ENCODE data around the gene BDH2.

Gene BDH2

GRCh38 chr4:103104886-103105285 is 5.3 kb upstream of the BDH2 start:
- Histone ChIP-seq H3K4me1 (ENCODE audit: insufficient read depth, low read length) (no peaks in the 10 kb centered on the region), H3K27me3 (ENCODE audit: insufficient read depth, low read length) (no peaks in the 10 kb centered on the region), H3K27ac (ENCODE audit: low read depth, low read length) (no peak overlapping the region), H3K4me3 (ENCODE audit: low read length) (no peak overlapping the region), H3K36me3 (ENCODE audit: insufficient read depth, low read length) (peaks cover 37% of the 10 kb centered on the region), H3K9me3 (ENCODE audit: insufficient read depth, low read depth, low read length) (no peaks in the 10 kb centered on the region), H3K9ac (ENCODE audit: low read depth, low read length) (no peak overlapping the region)
- WGBS: 84% methylated on average over 3 of the region's 3 CpGs

DNA sequence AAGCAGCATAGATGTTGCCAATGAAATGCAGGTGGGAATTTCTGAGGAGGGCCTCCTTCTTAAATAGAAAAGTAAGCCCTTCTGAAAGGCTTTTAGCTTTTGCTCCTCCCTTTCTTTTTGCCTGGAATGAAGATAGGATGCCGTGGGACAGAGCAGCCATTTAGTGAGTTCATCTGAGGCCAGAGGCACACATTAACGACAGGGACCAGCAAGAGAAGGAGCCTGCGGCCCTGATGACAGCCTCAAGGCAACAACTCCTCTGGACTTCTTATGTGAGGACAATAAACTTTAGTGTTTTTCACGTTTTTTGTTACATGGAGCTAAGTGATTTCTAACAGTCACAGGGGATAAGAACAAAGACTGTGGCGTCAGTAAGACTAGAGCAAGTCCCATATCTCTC is 1.1 kb upstream of the BDH2 start:
- H3K9me3 ChIP-seq (ENCODE audit: insufficient read depth, low read depth, low read length): no peaks in the 10 kb centered on the region
- H3K4me3 ChIP-seq (ENCODE audit: low read length): no peak overlapping the region
- no peak overlapping the region for H3K9ac ChIP-seq (ENCODE audit: low read depth, low read length)
- H3K36me3 ChIP-seq (ENCODE audit: insufficient read depth, low read length): no peaks in the 10 kb centered on the region
- peaks cover 8% of the 10 kb centered on the region; the same call in 1 of the 2 replicates for H3K4me1 ChIP-seq (ENCODE audit: insufficient read depth, low read length)
- no peak overlapping the region for H3K27ac ChIP-seq (ENCODE audit: low read depth, low read length)
- 75% methylated on average over 5 of the region's 5 CpGs for WGBS
- no peaks in the 10 kb centered on the region for H3K27me3 ChIP-seq (ENCODE audit: insufficient read depth, low read length)

- no peak overlapping the region for H3K27ac ChIP-seq (ENCODE audit: low read depth, low read length)
Observed at GRCh38 chr4:103098756-103099440, 736 bp downstream of the BDH2 start.

DNA sequence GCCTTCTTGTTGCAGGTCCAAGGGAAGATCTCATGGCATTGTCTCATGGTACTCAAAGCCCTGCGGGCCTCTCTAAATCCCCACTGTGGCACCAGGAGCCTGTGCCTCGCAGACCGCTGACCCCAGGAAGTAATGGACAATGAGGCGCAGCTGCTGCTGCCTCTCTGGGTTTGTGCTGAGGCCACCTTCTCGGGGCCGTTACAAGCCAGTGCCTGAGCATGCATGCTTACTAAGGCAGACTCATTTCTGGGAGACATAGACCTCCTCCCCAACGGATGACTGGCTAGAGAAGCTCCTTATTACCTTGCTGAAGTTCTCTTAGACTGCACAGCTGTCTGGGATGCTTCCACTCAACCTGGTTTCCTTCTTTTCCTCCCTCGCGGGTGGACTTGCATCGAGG is 1.3 kb downstream of the BDH2 start:
- Histone ChIP-seq H3K9me3 (ENCODE audit: insufficient read depth, low read depth, low read length) (no peaks in the 10 kb centered on the region), H3K4me1 (ENCODE audit: insufficient read depth, low read length) (peaks cover 8% of the 10 kb centered on the region; the same call in 1 of the 2 replicates), H3K9ac (ENCODE audit: low read depth, low read length) (0 out of 2 replicates have a peak overlapping the region, but pooled peaks have one; percentile 84), H3K4me3 (ENCODE audit: low read length) (peak overlapping the region; percentile 73; the same call in 1 of the 2 replicates), H3K27me3 (ENCODE audit: insufficient read depth, low read length) (no peaks in the 10 kb centered on the region), H3K27ac (ENCODE audit: low read depth, low read length) (no peak overlapping the region), H3K36me3 (ENCODE audit: insufficient read depth, low read length) (peaks cover 6% of the 10 kb centered on the region; the same call in 1 of the 2 replicates)
- WGBS: 93% methylated on average over 10 of the region's 10 CpGs

More at GRCh38 chr4:103098756-103099440, 736 bp downstream of the BDH2 start:
- H3K36me3 ChIP-seq (ENCODE audit: insufficient read depth, low read length): peaks cover 4% of the 10 kb centered on the region; the same call in 1 of the 2 replicates
- peak overlapping the region; percentile 73 for H3K4me3 ChIP-seq (ENCODE audit: low read length)
- no peaks in the 10 kb centered on the region for H3K27me3 ChIP-seq (ENCODE audit: insufficient read depth, low read length)
- no peaks in the 10 kb centered on the region for H3K9me3 ChIP-seq (ENCODE audit: insufficient read depth, low read depth, low read length)
- peaks cover 8% of the 10 kb centered on the region; the same call in 1 of the 2 replicates for H3K4me1 ChIP-seq (ENCODE audit: insufficient read depth, low read length)
- peak overlapping the region; percentile 84 for H3K9ac ChIP-seq (ENCODE audit: low read depth, low read length)
- WGBS: 60% methylated on average over 4 of the region's 4 CpGs

- Histone ChIP-seq H3K4me3 (ENCODE audit: low read length) (no peak overlapping the region), H3K9ac (ENCODE audit: low read depth, low read length) (no peak overlapping the region), H3K9me3 (ENCODE audit: insufficient read depth, low read depth, low read length) (no peaks in the 10 kb centered on the region), H3K36me3 (ENCODE audit: insufficient read depth, low read length) (peaks cover 9% of the 10 kb centered on the region; the same call in 1 of the 2 replicates), H3K4me1 (ENCODE audit: insufficient read depth, low read length) (peaks cover 8% of the 10 kb centered on the region; the same call in 1 of the 2 replicates), H3K27me3 (ENCODE audit: insufficient read depth, low read length) (no peaks in the 10 kb centered on the region), H3K27ac (ENCODE audit: low read depth, low read length) (no peak overlapping the region)
- 90% methylated on average over 2 of the region's 2 CpGs for WGBS
Observed at GRCh38 chr4:103097112-103097511, 2.5 kb downstream of the BDH2 start.

GRCh38 chr4:103095080-103095479 is 4.6 kb downstream of the BDH2 start:
- H3K4me3 ChIP-seq (ENCODE audit: low read length): no peak overlapping the region
- WGBS: 95% methylated on average over 3 of the region's 3 CpGs
- H3K9ac ChIP-seq (ENCODE audit: low read depth, low read length): no peak overlapping the region
- peaks cover 8% of the 10 kb centered on the region; the same call in 1 of the 2 replicates for H3K4me1 ChIP-seq (ENCODE audit: insufficient read depth, low read length)
- H3K27me3 ChIP-seq (ENCODE audit: insufficient read depth, low read length): no peaks in the 10 kb centered on the region
- H3K9me3 ChIP-seq (ENCODE audit: insufficient read depth, low read depth, low read length): no peaks in the 10 kb centered on the region
- peaks cover 25% of the 10 kb centered on the region for H3K36me3 ChIP-seq (ENCODE audit: insufficient read depth, low read length)
- H3K27ac ChIP-seq (ENCODE audit: low read depth, low read length): no peak overlapping the region

GRCh38 chr4:103092245-103092644 is 7.4 kb downstream of the BDH2 start:
- no peak overlapping the region for H3K4me3 ChIP-seq (ENCODE audit: low read length)
- H3K27ac ChIP-seq (ENCODE audit: low read depth, low read length): no peak overlapping the region
- peaks cover 53% of the 10 kb centered on the region for H3K36me3 ChIP-seq (ENCODE audit: insufficient read depth, low read length)
- H3K27me3 ChIP-seq (ENCODE audit: insufficient read depth, low read length): no peaks in the 10 kb centered on the region
- no peak overlapping the region for H3K9ac ChIP-seq (ENCODE audit: low read depth, low read length)
- H3K9me3 ChIP-seq (ENCODE audit: insufficient read depth, low read depth, low read length): no peaks in the 10 kb centered on the region
- H3K4me1 ChIP-seq (ENCODE audit: insufficient read depth, low read length): no peaks in the 10 kb centered on the region

DNA sequence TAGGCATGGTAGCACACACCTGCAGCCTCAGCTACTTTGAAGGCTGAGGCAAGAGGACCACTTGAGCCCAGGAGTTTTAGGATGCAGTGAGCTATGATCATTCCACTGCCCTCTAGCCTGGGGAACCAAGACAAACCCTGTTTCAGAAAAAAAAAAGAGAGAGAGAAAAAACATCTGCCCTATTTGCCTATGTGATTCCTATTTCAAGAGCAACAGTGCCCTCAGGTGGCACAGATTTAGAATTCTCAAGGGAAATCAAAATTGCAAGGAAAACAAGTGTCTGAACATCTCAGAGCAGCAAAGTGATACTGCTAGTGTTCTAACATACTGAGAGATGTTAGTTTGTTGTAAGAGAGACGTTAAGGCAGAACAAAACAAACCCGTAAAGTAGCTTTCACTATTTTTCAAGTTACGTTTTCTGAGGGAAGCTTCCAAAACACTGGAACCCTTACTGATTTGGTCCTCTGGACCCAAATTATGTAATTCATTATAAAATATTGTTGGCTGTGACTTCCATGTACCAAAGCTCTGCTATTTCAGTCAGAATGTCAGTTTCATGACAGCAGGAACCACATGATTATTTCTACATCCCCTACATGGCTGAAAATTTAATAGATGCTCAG is 7.9 kb downstream of the BDH2 start:
- H3K36me3 ChIP-seq (ENCODE audit: insufficient read depth, low read length): peaks cover 58% of the 10 kb centered on the region
- no peaks in the 10 kb centered on the region for H3K4me1 ChIP-seq (ENCODE audit: insufficient read depth, low read length)
- no peak overlapping the region for H3K27ac ChIP-seq (ENCODE audit: low read depth, low read length)
- no peaks in the 10 kb centered on the region for H3K9me3 ChIP-seq (ENCODE audit: insufficient read depth, low read depth, low read length)
- no peak overlapping the region for H3K9ac ChIP-seq (ENCODE audit: low read depth, low read length)
- no peaks in the 10 kb centered on the region for H3K27me3 ChIP-seq (ENCODE audit: insufficient read depth, low read length)
- WGBS: 75% methylated on average over 3 of the region's 3 CpGs
- no peak overlapping the region for H3K4me3 ChIP-seq (ENCODE audit: low read length)

DNA sequence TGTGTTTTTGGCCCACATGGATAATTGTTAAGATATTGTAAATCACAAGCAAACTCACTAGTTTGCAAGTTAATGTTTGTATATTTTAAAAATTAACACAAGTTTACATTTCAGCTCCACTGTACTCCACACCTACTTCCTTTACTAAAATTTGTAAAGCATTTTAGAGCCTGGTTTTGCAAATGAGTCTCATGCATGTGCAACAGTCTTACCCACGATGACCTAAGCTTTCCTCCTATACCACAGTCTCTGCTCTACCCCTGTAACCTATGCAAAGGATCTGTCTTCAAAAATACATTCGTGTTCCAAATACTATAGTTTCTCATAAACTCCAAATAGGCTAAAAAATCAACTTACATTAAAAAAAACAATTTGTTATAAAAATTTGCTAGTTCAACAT is 10.2 kb downstream of the BDH2 start:
- WGBS: 91% methylated on average over 2 of the region's 2 CpGs
- Histone ChIP-seq H3K27ac (ENCODE audit: low read depth, low read length) (no peak overlapping the region), H3K9me3 (ENCODE audit: insufficient read depth, low read depth, low read length) (no peaks in the 10 kb centered on the region), H3K4me1 (ENCODE audit: insufficient read depth, low read length) (no peaks in the 10 kb centered on the region), H3K4me3 (ENCODE audit: low read length) (no peak overlapping the region), H3K27me3 (ENCODE audit: insufficient read depth, low read length) (no peaks in the 10 kb centered on the region), H3K9ac (ENCODE audit: low read depth, low read length) (no peak overlapping the region), H3K36me3 (ENCODE audit: insufficient read depth, low read length) (peaks cover 75% of the 10 kb centered on the region)

DNA sequence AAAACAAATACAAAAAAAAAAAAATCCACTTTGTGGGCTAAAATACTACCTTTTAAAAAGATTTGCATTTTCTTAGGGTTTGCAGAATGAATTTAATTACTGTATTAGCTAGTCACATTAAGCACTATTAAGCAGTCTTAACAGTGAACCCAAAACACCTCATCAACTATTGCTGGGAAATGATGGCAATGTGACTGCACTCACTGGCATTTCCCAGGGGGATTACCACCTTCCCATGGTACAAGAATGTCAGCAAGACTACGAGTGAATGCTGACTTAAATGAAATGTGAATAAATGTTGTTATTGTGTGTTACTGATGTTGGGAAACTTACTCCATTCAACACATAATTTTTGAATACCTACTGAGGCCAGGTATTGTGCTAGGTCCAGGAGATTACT is 13.1 kb downstream of the BDH2 start:
- whole genome bisulfite sequencing: 80% methylated on average over 1 of the region's 1 CpG
- Histone ChIP-seq H3K4me1 (ENCODE audit: insufficient read depth, low read length) (no peaks in the 10 kb centered on the region), H3K9me3 (ENCODE audit: insufficient read depth, low read depth, low read length) (no peaks in the 10 kb centered on the region), H3K4me3 (ENCODE audit: low read length) (no peak overlapping the region), H3K27me3 (ENCODE audit: insufficient read depth, low read length) (no peaks in the 10 kb centered on the region), H3K27ac (ENCODE audit: low read depth, low read length) (no peak overlapping the region), H3K36me3 (ENCODE audit: insufficient read depth, low read length) (peaks cover 76% of the 10 kb centered on the region), H3K9ac (ENCODE audit: low read depth, low read length) (no peak overlapping the region)

DNA sequence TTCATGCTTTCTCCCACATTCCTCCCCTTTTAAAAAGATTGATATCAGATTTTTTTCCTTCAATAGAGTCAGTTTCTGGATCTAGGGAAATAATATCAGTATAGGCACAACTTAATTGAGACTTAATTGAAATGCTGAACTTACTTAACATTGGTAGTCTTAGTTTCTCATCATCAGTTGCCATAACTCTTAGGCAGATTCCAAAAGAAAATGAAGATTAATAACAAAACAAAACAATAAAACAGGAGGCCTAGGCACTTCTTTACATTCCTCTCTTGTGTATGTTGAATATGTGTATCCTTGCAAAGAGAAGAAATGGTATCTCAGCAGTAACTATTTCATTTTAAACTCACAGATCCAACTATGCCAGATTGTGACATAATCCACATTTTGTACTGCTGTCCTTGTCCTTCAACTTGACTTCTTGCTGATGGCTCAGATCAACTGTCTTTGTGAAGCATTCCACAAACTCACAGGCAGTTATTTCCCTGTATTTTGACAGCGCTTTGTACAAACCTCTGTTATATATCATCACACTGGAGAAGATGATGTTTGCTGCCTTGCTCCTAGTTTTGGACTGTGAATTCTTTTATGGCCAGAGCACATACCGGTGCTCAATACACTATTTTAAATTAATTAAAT is 14.0 kb downstream of the BDH2 start:
- no peak overlapping the region for H3K9ac ChIP-seq (ENCODE audit: low read depth, low read length)
- no peaks in the 10 kb centered on the region for H3K4me1 ChIP-seq (ENCODE audit: insufficient read depth, low read length)
- H3K9me3 ChIP-seq (ENCODE audit: insufficient read depth, low read depth, low read length): no peaks in the 10 kb centered on the region
- no peak overlapping the region for H3K27ac ChIP-seq (ENCODE audit: low read depth, low read length)
- H3K4me3 ChIP-seq (ENCODE audit: low read length): no peak overlapping the region
- no peaks in the 10 kb centered on the region for H3K27me3 ChIP-seq (ENCODE audit: insufficient read depth, low read length)
- 100% methylated on average over 1 of the region's 2 CpGs for WGBS
- H3K36me3 ChIP-seq (ENCODE audit: insufficient read depth, low read length): peaks cover 76% of the 10 kb centered on the region
